GM19023 (cell line): ENCODE results near the gene ZNRF3.
"Not testable (repeated sequence)": the region's sequence is repeated elsewhere in the genome, so short reads cannot be mapped to it uniquely, and the experiment has no call there.

Experiments used
- ATAC-seq: cut with Tn5 transposase; IDR thresholded peaks from one replicate; pipeline ENCODE4 v1.9.1; 2021; ENCODE audit warnings: mild to moderate bottlenecking, moderate library complexity; ENCODE audit not compliant: unreplicated experiment

The ZNRF3 gene

DNA sequence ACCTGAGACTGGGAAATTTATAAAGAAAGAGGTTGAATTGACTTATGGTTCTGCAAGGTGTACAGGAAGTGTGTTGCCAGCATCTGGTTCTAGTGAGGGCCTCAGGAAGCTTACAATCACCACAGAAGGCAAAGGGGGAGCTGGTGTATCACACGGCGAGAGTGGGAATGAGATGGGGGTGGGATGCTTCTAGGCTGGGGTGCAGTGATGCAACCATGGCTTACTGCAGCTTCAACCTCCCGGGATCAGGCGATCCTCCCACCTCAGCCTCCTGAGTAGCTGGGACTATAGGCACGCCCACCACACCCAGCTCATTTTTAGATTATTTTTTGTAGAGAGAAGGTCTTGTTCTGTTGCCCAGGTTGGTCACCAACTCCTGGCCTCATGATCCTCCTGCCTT lies 117.3 kb downstream of the ZNRF3 start:
- ATAC-seq = no peak

DNA sequence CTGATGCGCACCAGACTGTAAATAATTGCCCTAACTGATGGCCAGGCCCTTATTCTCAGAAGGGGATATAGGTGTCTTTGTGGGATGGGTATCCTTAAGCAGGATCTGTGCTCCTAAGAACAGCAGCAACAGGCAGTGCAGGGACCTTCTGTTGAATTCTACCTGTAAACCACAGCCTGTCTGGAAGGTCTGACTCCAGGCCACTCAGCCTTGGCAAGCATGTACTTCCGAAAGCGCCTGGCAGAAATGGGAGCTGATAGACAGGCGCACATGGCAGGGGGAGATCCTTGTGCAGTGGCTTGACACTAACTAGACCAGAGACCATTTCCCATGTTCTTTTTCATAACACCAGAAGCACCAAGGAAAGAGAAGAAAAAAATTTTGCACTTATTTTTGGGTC lies 119.2 kb downstream of the ZNRF3 start:
- no peak for ATAC-seq

DNA sequence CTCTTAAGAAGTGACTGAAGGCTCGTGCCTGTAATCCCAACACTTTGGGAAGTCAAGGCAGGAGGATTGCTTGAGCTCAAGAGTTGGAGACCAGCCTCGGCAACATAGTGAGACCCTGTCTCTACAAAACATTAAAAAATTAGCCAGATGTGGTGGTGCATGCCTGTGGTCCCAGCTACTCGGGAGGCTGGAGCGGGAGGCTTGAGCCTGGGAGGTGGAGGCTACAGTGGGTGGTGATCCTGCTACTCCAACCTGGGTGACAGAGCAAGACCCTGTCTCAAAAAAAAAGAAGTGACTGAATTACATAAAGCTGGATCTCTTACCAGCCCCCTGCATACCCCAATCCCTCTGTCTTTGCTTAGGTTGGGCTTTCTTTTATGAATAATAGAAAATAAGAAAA lies 120.2 kb downstream of the ZNRF3 start:
- ATAC-seq = no peak

DNA sequence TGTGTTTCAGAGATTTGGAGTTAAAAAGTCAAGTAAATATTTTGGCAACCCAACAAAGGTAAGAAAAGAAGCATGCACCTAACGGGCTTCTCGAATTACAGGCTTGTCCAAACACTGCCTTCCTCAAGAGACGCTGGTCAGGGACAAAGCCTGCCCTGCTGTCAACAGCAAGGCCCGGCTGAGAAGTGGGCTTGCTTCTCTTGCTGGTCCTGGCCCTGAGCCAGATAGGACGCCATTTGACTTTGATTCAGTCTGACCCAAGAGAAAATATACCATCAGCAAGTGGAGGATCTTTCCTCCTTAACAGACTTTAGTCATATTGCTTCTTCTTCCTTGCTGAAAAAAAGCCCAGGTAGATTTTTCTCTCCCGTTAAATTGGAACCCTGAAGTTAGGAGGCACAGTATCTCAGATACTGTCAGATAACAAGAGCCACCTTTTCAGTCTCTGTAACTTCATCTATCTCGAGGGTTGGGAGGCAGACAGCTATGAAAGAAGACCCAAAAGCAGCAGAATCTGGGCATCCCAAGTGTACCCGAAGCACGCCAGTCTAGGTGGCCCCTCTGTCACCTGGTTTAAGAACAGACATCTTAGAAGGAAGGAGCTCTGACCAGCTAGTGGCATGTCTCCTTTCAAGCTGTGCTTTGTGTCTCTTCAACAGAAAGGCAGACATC lies 120.7 kb downstream of the ZNRF3 start:
- ATAC-seq = no peak

DNA sequence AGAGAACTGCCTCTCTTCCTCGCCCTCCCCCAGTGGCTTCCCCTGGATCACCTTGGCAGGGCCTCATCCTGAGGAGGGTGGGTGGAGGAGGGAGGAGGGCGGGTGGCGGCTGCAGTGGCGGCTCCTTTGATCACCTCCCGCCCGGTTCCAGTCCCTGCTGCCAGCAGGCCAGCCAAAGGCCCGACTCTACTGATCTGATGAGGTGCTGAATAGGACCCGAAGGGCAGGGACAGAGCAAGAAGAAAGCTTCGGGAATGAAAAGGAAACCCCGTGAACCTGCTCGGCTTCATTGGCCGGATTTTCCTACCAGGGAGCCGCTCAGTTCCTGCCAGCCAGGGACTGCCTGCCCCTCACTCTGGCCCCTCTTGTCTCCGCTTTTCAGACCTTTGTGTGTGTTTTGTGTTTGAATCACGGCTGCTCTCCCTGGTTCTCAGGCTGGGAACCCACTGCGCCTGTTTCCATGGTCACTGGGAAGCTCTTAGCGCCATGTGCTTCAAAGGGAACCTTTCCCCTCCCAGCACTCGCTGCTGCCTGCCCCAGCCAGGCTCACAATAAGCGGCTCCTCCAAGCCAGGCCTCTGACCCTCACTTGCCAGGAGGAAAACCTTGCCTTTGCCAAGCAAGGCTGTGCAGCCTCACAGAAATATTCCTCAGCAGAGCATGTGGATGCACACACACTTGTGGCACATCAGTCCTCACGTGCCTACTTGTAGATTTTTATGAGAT lies 121.4 kb downstream of the ZNRF3 start:
- no peak for ATAC-seq

DNA sequence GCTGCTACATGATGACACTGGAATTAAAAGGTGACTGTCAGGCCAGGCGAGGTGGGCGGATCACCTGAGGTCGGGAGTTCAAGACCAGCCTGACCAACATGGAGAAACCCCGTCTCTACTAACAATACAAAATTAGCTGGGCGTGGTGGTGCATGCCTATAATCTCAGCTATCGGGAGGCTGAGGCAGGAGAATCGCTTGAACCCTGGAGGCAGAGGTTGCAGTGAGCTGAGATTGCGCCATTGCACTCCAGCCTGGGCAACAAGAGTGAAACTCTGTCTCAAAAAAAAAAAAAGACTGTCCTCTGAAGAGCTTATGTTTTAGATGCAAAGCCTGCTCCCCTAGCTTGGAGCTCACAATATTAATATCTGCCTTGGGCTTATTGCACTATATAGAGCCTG lies 122.4 kb downstream of the ZNRF3 start:
- ATAC-seq = not testable (repeated sequence)

DNA sequence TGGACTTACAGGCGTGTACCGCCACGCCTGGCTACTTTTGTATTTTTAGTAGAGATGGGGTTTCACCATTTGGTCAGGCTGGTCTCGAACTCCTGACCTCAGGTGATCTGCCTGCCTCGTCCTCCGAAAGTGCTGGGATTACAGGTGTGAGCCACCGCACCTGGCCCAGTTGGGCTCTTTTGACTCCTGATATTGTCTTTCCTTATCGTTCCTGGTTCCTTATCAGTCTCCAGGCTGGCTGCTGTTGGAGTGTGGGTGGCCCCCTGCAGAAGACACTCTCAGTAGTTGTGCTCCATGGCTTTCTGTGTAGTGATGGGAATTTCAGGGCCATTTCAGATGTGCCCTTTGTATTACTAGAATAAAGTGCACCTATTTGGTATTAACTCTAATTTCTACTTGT lies 123.0 kb downstream of the ZNRF3 start:
- ATAC-seq = no peak

DNA sequence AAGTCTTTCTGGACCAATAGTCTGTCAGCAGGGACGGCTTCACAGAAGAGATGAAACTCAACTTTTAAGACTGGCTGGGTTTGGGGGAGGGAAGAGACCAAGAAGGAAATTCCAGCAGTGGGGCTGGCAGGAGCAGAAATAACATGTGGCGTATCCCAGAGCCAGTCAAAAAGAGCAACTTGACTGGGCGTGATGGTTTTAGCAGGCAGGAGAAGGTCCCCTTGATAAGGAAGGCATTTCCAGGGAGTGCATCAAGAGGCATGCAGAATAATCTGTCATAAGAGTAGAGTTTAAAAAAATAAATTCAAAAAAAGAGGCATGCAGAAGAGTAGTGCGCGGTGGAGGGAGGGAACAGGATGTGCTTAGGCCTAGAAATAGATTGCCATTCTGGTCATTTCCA lies 125.8 kb downstream of the ZNRF3 start:
- ATAC-seq = no peak

DNA sequence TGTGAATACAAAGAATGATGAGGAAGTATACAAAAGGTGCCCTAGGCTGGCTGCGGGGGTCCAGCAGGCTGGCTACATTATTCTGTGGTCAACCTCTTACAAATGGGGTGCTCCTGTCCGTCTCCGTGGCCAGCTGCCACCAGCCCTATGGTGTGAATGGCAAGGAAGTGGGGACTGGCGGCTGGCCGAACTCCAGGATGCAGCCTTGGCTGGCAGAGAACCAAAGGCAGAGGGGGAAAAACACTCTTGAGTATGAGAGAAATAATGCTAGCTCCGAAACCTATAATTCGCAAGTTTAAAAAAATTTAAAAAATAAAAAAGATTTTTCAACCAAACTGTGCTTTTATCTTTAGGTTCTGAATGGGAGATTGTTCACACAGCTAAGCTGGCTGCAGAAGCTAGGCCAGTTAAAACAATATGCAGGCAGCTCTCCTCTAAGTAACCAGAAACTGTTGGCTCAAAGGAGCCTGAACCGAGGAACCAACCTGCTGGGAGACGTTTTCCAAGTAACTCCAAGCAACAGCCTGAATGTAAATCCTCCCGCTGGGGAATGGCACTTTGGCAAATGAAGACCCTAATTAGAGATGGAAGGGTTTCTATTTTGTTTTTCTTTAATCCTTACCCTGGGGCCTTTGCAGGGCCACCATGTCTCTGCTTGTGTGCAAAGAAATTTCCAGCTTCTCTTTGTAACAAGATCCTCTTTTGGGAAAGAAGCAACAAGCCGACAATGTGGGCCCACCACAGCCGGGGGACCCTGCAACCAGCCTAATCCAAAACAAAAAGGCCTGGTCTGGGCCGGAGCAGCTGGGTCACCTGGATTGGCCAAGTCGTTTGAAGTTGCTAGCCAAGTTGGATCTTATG lies 128.1 kb downstream of the ZNRF3 start:
- ATAC-seq = no peak

DNA sequence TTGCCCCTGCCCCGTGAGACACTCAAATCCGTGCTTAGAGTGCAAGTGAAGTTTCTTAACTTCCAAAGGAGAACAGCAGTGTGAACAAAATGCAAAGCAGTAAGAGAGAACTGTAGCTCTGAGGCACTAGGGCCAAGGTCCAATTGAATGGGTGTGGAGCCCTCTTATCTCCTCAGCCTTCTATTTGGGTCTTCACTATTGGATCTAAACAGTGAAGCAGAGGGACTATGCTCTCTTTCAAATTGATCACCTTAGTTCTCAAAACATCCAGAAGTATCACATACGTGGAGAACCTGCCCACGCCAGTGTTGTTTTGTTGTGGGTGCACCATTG lies 128.7 kb downstream of the ZNRF3 start:
- ATAC-seq = no peak

DNA sequence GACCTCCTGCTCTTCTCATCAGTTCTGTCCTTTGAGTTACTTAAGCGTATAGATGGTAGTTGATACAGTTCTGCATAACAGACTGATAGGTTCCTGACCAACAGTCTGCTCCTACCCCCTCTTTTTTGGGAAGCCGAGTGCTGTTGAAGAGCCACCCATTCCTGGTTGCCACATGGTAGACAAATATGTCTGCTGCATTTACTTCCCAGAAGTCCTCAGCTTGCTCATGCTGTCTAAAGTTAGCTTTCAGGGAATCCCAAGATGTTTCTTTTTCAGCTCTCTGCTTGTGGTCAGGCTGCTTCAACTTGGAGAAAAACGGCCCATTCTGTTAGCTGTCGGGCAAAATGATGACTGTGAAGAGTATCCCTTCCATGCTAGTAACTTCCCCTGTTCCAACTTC lies 129.6 kb downstream of the ZNRF3 start:
- no peak for ATAC-seq

DNA sequence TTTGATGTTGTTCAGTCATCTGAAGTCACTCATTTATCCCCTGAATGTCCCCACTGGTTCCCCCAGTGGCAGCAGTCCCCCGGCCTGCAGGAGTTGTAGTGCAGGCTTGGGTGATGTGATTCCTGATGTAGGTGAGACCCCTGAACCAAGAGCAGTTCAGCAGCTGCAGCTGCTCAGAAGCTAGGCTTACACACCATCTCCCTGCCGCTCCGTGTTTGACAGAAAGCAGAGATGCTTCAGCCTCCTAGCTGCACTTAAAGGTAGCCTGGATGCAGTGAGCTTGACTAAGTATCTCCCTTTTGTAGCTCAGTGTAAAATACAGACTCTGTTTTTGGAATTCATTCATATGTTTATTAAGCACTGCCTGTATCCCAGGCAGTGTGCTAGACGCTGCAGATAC lies 130.9 kb downstream of the ZNRF3 start:
- ATAC-seq = no peak

DNA sequence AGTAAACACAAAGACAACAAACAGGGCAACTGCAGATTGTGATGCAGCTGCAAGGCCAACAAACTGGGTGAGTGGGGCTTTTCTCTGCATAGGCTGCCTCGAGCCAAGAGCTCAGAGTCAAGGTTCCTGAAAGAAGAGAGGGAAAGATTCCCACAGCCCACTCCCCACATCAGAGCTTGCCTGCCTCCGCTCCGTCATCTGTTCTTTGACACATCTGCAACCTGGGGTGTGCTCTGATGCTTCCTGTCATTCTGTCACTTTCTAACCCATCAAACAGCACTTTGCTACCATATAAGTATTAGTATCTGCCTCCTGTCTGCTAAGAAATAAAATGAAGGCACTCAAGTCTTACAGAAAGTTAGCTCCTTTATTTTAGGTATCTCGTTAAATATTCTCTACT lies 131.4 kb downstream of the ZNRF3 start:
- no peak for ATAC-seq

DNA sequence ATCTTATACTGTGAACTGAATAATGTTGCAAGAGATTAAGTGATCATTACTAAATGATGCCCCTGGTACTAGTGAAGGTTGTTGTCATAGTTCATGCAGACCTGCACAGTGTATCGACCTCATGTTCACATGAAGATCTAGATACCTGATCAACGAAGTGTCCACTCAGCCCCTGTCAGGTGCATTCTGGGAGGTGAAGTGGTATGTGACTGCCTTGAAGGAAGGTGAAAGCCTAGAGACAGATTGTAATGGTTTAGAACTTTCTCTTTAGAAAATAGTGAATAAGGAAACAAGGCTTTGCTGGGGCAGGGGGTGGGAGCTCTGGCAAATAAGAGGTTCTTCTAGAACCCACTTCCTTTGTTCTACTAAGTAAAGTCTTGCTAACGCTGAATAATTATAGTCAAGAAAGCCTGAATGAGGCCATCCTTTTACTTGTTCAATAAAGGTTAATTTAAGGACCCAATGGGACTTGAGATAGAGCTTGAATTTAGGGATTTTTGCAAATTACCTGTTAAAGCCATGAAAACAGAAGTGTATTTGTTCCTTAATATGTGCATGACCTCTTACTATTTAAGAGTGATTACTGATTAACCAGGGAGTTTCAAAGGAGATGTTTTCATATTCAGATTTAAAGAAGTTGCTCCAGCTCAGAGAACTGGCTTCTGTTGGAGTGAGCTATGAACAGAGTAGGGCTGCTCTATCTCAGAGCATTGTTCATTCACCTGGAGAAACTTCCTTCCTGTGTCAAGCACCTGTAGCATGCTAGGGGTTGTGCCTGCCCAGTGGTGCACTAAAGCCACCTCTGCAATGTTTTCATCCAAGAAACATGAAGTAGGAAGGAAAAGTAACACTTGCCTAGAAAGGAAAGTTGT lies 132.9 kb downstream of the ZNRF3 start:
- ATAC-seq = no peak

DNA sequence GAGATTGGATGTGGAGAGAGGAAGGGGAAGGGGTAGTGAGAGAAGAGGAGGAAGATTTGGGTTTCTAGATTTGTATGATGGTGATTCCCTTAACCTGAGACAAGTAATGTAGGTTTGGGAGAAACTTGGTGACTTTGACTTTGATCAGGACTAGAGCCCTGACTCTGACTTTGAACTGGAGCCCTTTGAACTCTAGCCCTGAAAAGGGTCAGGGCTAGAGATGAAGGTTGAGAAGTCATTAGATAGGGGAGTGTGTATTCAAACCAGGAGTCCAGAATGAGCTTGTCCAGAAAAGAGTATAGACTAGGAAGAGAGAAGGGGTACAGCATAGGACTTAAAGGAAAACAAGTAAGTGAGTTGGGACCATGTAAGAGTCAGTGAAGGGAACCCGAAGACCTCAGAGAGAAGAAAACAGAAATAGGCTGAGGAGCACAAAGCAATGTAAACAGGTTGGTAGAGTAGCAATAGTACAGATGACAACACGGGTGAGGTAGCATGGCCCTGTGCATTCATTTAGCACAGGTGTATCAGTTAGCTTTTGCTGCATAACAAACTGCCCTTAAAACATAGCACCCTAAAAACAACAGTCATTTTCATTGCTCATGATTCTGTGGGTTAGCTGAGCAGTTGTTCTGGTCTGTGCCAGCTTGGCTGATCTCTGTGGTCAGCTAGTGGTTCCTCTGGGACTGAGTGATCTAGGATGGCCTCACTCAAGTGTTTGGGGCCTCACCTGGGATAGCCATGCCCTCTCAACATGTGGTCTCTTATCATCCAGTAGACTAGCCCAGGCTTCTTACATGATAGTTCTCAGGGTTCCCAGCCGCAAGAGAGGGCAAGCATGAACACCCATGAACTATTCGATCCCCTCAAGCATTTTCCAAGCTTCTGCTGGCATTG lies 135.2 kb downstream of the ZNRF3 start:
- ATAC-seq = no peak

DNA sequence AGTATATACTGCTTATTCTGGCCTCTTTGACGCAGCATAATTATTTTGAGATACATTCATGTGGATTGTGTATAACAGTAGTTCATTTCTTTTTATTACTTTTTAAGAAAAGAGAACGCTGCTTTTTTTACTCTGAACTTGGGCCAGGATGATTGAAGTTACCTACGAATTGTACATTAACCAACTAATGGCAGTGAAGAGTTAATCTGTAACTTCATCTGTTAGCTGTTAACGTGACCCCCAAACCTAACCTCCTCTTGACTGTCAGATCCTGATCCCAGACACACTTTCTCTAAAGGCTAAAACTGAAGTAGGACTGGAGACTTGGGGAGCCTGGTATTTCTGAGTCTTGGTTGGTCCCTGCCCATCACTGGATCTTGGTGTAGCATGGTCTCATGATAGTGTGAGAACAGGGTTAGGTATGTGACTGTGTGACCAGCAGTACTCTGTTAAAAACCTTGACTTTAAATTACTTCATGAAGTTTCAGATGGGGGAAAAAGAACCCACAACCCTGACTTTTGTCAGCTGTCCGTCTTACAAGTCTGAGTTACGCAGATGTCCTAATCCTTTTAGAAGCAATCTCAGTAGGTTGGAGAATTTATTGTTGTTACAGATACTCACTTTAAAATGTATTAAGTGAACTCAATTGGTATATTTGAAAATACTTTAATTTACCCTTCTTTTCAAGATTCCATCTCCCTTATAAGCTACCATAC lies 138.9 kb downstream of the ZNRF3 start:
- no peak for ATAC-seq

DNA sequence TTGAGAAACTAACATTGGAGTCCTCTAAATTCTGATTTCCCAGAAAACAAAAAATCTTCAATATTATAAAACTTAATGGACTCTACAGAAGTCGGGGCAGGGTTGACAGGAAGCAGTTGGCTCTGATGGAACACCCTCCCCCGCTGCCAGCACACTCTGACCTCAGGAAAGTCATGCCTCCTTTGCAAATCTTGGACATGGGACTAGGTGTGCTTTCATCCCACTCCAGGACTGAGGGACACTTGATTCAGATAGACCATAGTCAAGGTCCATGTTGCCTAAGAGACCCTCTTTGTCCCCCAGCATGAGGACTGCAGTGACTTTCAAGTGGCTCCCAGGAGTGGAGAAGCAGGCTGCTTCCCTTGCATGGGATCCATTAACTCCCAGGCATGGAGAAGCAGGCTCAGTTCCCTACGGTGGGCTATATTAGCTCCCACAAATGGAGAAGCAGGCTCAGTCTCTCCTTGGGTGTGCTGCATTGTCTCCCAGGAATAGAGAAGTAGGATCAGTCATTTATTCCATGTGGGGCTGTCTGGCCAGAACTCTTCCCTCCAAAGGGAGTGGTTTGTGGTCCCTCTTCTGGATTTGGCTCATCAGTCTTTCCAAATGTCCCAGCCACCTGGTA lies 139.9 kb downstream of the ZNRF3 start:
- ATAC-seq = no peak

DNA sequence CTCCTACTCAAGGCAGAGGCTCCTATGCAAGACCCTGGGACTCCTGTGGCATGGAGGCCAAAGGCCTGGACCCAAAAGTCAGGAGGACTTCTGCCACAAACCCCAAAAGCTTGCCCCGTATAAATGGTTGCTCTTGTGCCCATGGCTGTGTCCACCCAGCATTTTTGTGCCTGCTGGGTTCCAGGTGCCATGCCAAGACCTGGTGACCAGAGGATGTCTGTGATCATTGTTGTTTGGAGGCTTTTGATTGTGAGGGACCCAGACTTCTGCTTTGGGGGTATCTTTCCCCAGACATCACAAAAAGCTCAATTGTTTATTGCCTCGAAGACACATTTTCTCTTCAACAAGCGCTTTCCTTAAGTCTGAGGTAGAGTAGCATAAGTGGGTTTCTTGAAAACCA lies 143.2 kb downstream of the ZNRF3 start:
- ATAC-seq = no peak

DNA sequence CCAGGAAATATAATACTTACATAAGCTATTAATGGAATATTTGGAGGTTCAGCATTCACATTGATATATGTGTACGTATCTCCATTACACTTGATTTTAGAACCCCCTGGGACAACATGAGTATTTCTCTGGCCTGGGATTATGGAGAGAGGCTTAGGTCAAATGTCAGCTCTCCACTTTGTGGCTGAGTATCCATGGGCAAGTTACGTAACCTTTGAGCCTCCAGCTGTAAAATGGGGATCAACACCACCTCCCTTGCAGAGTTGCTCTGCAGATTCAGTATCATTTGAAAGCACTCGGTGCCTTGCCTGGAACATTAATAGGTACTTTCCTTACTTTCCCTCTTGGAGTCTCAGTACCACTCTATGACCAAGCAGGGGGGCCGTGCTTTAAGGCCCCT lies 145.1 kb downstream of the ZNRF3 start:
- ATAC-seq = no peak
